Measurements from ENCODE around the gene DPM2. TPM values are rescaled to one million over a fixed set of nuclear protein-coding genes. Genes with fewer than 3 reads are reported as not detected.

DPM2 gene
- total and polyA plus RNA-seq, 2 of the 4 experiments (the other 2 are of a cell fraction): 10.8 to 60.6 TPM

DNA sequence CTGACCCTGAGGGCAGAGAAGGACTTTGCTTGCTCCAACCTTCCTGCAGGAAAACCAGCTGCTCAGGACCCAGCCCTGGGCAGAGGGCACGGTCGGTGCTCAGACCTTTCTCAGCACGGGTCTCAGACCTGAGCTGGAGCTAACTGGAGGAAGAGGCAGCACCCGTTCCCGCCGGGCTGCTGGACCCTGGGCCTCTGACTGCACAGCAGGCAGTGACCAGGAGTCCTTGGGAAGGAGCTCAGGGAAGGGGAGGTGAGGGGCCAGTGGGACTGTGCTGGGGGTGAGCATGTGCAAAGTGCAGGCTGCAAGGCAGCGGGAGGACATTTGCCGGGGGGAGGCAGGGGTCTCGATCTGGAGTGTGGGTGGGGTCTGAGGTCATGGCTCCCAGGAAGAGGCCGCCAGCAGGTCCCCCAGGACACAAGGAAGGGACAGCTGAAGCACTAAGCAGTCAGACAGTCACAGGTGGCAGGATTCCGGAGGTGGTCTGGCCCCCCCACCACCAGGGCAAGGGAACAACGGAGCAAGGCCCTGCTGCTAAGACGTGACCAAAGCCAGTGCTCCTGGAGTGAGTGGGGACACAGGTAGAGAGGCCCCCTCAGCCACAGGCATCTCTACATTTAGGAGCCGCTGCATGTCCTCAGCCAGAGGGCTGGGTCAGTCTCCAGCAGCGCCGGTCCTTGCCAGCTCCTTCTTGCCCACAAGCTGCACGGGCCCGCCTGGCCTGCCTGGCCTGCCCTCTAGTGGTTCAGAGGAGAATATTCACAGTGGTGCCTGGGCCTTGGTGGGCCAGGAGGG is 4.8 kb upstream of the DPM2 start:
- Histone ChIP-seq H4K91ac (ENCODE audit: insufficient read depth, low read depth, low read length) (no peak overlapping the region), H2AK5ac (ENCODE audit: low read depth, low read length) (no peak overlapping the region), H2BK20ac (ENCODE audit: low read depth, low read length) (no peak overlapping the region), H4K8ac (ENCODE audit: low read depth in 2 of 2, low read length in 2 of 2) (no peak overlapping the region), H3K4me2 (ENCODE audit: low read depth, low read length) (no peak overlapping the region), H3K4me3 (ENCODE audit: insufficient read depth, low read depth, low read length) (no peak overlapping the region), H3K9me3 (ENCODE audit: control insufficient read depth, insufficient read depth, low read length) (no peaks in the 10 kb centered on the region), H3K18ac (ENCODE audit: low read depth, low read length) (no peak overlapping the region), H3K27me3 (ENCODE audit: control insufficient read depth, insufficient read depth, low read length) (no peaks in the 10 kb centered on the region), H3K4ac (ENCODE audit: low read depth, low read length) (no peak overlapping the region), H3K14ac (replicated peaks; ENCODE audit: low read depth, low read length) (no peak overlapping the region), H2BK5ac (ENCODE audit: low read depth, low read length, poor library complexity, severe bottlenecking) (no peak overlapping the region), H4K20me1 (ENCODE audit: insufficient read depth, low read length) (peaks cover 14% of the 10 kb centered on the region; the same call in 1 of the 2 replicates), H3K9ac (ENCODE audit: low read depth, low read length) (no peak overlapping the region), H3K4me1 (ENCODE audit: control insufficient read depth, insufficient read depth, low read length) (peaks cover 9% of the 10 kb centered on the region; the same call in 1 of the 2 replicates), H2BK120ac (ENCODE audit: low read depth, low read length) (no peak overlapping the region), H4K5ac (ENCODE audit: low read depth, low read length) (no peak overlapping the region), H3K79me1 (ENCODE audit: low read depth in 1 of 2, low read length in 2 of 2) (peaks cover 0 to 8% of the 10 kb centered on the region in 2 experiments; a peak in 2 of 4 replicates), H2AFZ (replicated peaks; ENCODE audit: low read length, poor library complexity) (peak overlapping the region; percentile 80), H3K23ac (ENCODE audit: low read depth, low read length) (no peak overlapping the region), H3K27ac (ENCODE audit: insufficient read depth, low read length) (no peak overlapping the region), H3K9me1 (ENCODE audit: insufficient read depth, low read length) (0 out of 2 replicates have a peak, but pooled peaks cover 5% of the 10 kb centered on the region), H3K36me3 (ENCODE audit: control insufficient read depth, insufficient read depth, low read length) (peaks cover 29% of the 10 kb centered on the region), H2AK9ac (replicated peaks; ENCODE audit: low read depth, low read length, poor library complexity) (peak overlapping the region; percentile 66), H3K56ac (ENCODE audit: extremely low read depth, insufficient read depth, low read length) (no peak overlapping the region), H2BK15ac (ENCODE audit: low read depth, low read length) (no peak overlapping the region)
- ChIA-PET POLR2A (ENCODE audit: unreplicated experiment) (no interaction called here), CTCF (interaction anchor here (0.6 to 2.8 kb wide), 8 partner anchors 12 to 157 kb away, joined by 3 to 15 read pairs (median 4); no protein-coding TSS in a partner anchor)
- dilution Hi-C loops (cut with HindIII; ENCODE audit: low sequenced_read_pairs, unreplicated experiment) (no loop called here), in situ Hi-C loops (cut with MboI; ENCODE audit: low sequenced_read_pairs) (no loop called here), intact Hi-C loops (cut with micrococcal nuclease) (loop anchor here (1.0 to 5.0 kb wide), 6 partner anchors 37 to 175 kb away; no protein-coding TSS in a partner anchor)
- TF ChIP-seq RAD21 (IDR thresholded peaks at IDR 0.05; ENCODE audit: low read length): peak; percentile 72
- peak; percentile 72; the same call in 1 of the 2 replicates for TF ChIP-seq BHLHE40 (IDR thresholded peaks at IDR 0.05; ENCODE audit: low read depth, low read length)
- TF ChIP-seq, protein P1, sequence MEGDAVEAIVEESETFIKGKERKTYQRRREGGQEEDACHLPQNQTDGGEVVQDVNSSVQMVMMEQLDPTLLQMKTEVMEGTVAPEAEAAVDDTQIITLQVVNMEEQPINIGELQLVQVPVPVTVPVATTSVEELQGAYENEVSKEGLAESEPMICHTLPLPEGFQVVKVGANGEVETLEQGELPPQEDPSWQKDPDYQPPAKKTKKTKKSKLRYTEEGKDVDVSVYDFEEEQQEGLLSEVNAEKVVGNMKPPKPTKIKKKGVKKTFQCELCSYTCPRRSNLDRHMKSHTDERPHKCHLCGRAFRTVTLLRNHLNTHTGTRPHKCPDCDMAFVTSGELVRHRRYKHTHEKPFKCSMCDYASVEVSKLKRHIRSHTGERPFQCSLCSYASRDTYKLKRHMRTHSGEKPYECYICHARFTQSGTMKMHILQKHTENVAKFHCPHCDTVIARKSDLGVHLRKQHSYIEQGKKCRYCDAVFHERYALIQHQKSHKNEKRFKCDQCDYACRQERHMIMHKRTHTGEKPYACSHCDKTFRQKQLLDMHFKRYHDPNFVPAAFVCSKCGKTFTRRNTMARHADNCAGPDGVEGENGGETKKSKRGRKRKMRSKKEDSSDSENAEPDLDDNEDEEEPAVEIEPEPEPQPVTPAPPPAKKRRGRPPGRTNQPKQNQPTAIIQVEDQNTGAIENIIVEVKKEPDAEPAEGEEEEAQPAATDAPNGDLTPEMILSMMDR (conservative IDR thresholded peaks at IDR 0.05; ENCODE audit: low read depth, low read length): peak; percentile 71
- TF ChIP-seq SMC3 (IDR thresholded peaks at IDR 0.05; ENCODE audit: low read depth, low read length): peak; percentile 60
- 0 out of 2 replicates have a peak, but pooled peaks have one; percentile 42 for TF ChIP-seq MAZ (IDR thresholded peaks at IDR 0.05; ENCODE audit: borderline replicate concordance, low read depth, low read length)
- peak; percentile 45 for TF ChIP-seq RCOR1 (IDR thresholded peaks at IDR 0.05; ENCODE audit: insufficient replicate concordance, low read length)
- TF ChIP-seq POLR2A (IDR thresholded peaks at IDR 0.05; ENCODE audit: low read depth, low read length): no peak
- no peak for TF ChIP-seq CEBPB (IDR thresholded peaks at IDR 0.05; ENCODE audit: low read depth, low read length)
- no peak for TF ChIP-seq MAFK (IDR thresholded peaks at IDR 0.05; ENCODE audit: low read depth, low read length)
- BruUV-seq (replicated peaks): no TSS peak
- DNase-seq (peak; percentile 54), ATAC-seq (ENCODE audit: low read depth) (peak; percentile 76)
- 66% methylated on average over 8 of the region's 18 CpGs; no CpG with 5 or more reads in 1 of the 2 experiments for WGBS, 2 experiments (ENCODE audit: extremely low coverage in 2 of 2, insufficient read length in 1 of 2)

Measured in IMR-90 (cell line).